Cardiac muscle cell (in vitro differentiated cells and primary cell): Measurements from ENCODE around the gene PRPF18. TPM values are rescaled to one million over a fixed set of nuclear protein-coding genes. Genes with fewer than 3 reads are reported as not detected.

ENCODE experiments used
- DNase-seq, 2 donors: peaks; one replicate each; pipeline versions ENCODE4 v3.0.0 to v3.0.0-alpha.2; 2010 to 2017; ENCODE audit warnings: low read depth in 1 of 2, low spot score in 1 of 2
- H3K27ac ChIP-seq: fragments of 200-600 bp; sonication (generic); 2 replicates; pipeline ENCODE4 v1.5.1; 2016
- H3K27me3 ChIP-seq: fragments of 200-600 bp; sonication (generic); 2 replicates; pipeline ENCODE4 v1.6.0; 2016; ENCODE audit warnings: control low read depth
- H3K36me3 ChIP-seq: fragments of 200-600 bp; sonication (generic); 2 replicates; pipeline ENCODE4 v1.5.1; 2016; ENCODE audit warnings: control low read depth
- H3K4me1 ChIP-seq: fragments of 200-600 bp; sonication (generic); 2 replicates; pipeline ENCODE4 v1.8.1; 2017; ENCODE audit warnings: low read depth, mild to moderate bottlenecking, mixed run types
- H3K4me3 ChIP-seq: fragments of 200-600 bp; sonication (generic); 2 replicates; pipeline ENCODE4 v1.5.1; 2016; ENCODE audit warnings: mild to moderate bottlenecking
- H3K9me3 ChIP-seq: fragments of 200-600 bp; sonication (generic); 2 replicates; pipeline ENCODE4 v1.5.1; 2017; ENCODE audit warnings: low read depth, mild to moderate bottlenecking, control low read depth
- CTCF ChIP-seq: IDR thresholded peaks from 2 replicates; pipeline ENCODE4 v1.5.1; 2012; ENCODE audit warnings: low read depth, mild to moderate bottlenecking, low read length
- polyA plus RNA-seq: library from polyadenylated mRNA; unstranded; fragments of >200 nt; fragmentation: Nextera tagmentation; extraction: Ambion mirVana; gene quantifications from 2 replicates; pipeline ENCODE4 v1.2.1, GENCODE V29; 2016
- total RNA-seq: library from RNA; depleted of rRNA; stranded (reverse); fragments of >200 nt; gene quantifications from 2 replicates; pipeline ENCODE4 v1.2.3, GENCODE V29; 2016

Gene PRPF18
- total and polyA plus RNA-seq, 2 experiments from 2014 or later: 17.2 to 17.3 TPM

- Histone ChIP-seq H3K36me3 (no peaks in the 10 kb centered on the region), H3K4me3 (no peak overlapping the region), H3K4me1 (peaks cover 3% of the 10 kb centered on the region), H3K9me3 (no peaks in the 10 kb centered on the region), H3K27ac (no peak overlapping the region), H3K27me3 (no peaks in the 10 kb centered on the region)
- no peak for TF ChIP-seq CTCF
- DNase-seq: no peak
Measured at GRCh38 chr10:13678101-13678843, 91.5 kb downstream of the PRPF18 start.

Other genes with a start within 250 kb of the PRPF18 start
- 69.5 and 84.6 TPM in 2 replicates for gene SEPHS1, start 238.7 kb upstream of the PRPF18 start, total RNA-seq
- 99.7 and 105 TPM in 2 replicates for gene SEPHS1, start 238.7 kb upstream of the PRPF18 start, polyA plus RNA-seq
- gene BEND7, start 58.0 kb upstream of the PRPF18 start, total RNA-seq: 10.1 and 10.7 TPM in 2 replicates
- 10.8 and 12.2 TPM in 2 replicates for gene BEND7, start 58.0 kb upstream of the PRPF18 start, polyA plus RNA-seq